HCT116 (cell line): Measurements from ENCODE around the gene SLC24A3. TPM values are rescaled to one million over a fixed set of nuclear protein-coding genes. Genes with fewer than 3 reads are reported as not detected.

Experiments
- ATAC-seq: fragments of 200-7000 bp; cut with Tn5 transposase; 2 replicates; pipeline ENCODE4 v1.9.1; 2020; ENCODE audit warnings: mild to moderate bottlenecking, moderate library complexity
- BruUV-seq: library from RNA; stranded (reverse); fragments of 400-500 nt; replicated peaks from 2 replicates; lab custom pipeline; 2021; lab: Mats Ljungman, UMichigan
- CTCF ChIA-PET: fragments of 300-600 bp; sonication (Branson Sonifier 250); formaldehyde crosslinking; loops from one replicate; lab custom pipeline; 2021; ENCODE audit warnings: antibody characterized with exemption; lab: Charles Lee
- POLR2A ChIA-PET: fragments of 300-600, 350-600 bp; sonication (Branson Sonifier 250); formaldehyde crosslinking; loops from one replicate; lab custom pipeline; 2021; ENCODE audit warnings: antibody characterized with exemption; lab: Charles Lee
- RAD21 ChIA-PET, 2 experiments: fragments of 300-600 bp; sonication (Branson Sonifier 250); formaldehyde crosslinking; loops; one replicate each; lab custom pipeline; 2023; ENCODE audit warnings: low total read pairs in 2 of 2; ENCODE audit not compliant: uncharacterized antibody in 2 of 2, unreplicated experiment in 2 of 2, low non-redundant PET in 1 of 2; lab: Charles Lee
- DNase-seq: peaks from one replicate; pipeline ENCODE4 v3.0.0-alpha.2; 2010; ENCODE audit warnings: low read depth, low spot score
- H2AFZ ChIP-seq: fragments of 200-600 bp; shearing (Covaris generic), sonication (generic); 2 replicates; pipeline ENCODE4 v1.6.1; 2017; ENCODE audit warnings: low read depth, mixed run types, mixed read lengths, antibody characterized with exemption, low read length; ENCODE audit not compliant: poor library complexity, severe bottlenecking
- H3K27ac ChIP-seq: 2 replicates; pipeline ENCODE4 v1.5.1; 2012; ENCODE audit warnings: low read depth, low read length
- H3K27me3 ChIP-seq: fragments of 200-600 bp; sonication (generic); 2 replicates; pipeline ENCODE4 v1.6.1; 2016; ENCODE audit warnings: mixed run types, low read length, mixed read lengths; ENCODE audit not compliant: insufficient read depth
- H3K36me3 ChIP-seq, 2 experiments: fragments of 200-500 bp in 1 of 2; fragments of 200-600 bp in 1 of 2; sonication (Bioruptor generic) in 1 of 2; sonication (generic) in 1 of 2; 2 replicates each; pipeline versions ENCODE4 v1.5.1 to v1.6.1; 2014 to 2016; ENCODE audit warnings: low read length in 2 of 2, inconsistent platforms in 1 of 2, mixed read lengths in 1 of 2, mixed run types in 1 of 2; ENCODE audit not compliant: insufficient read depth in 2 of 2, control insufficient read depth in 1 of 2
- H3K4me1 ChIP-seq, 2 experiments: fragments of 200-600 bp in 1 of 2; sonication (generic) in 1 of 2; 2 replicates each; pipeline versions ENCODE4 v1.5.1 to v1.6.1; 2012 to 2017; ENCODE audit warnings: low read length in 2 of 2, inconsistent platforms in 1 of 2, mild to moderate bottlenecking in 1 of 2, mixed read lengths in 1 of 2, mixed run types in 1 of 2, moderate library complexity in 1 of 2; ENCODE audit not compliant: insufficient read depth in 2 of 2, control insufficient read depth in 1 of 2
- H3K4me2 ChIP-seq: fragments of 200-600 bp; sonication (generic); 2 replicates; pipeline ENCODE4 v1.6.1; 2017; ENCODE audit warnings: mixed run types, low read length, mixed read lengths
- H3K4me3 ChIP-seq, 2 experiments: fragments of 200-600 bp in 1 of 2; sonication (generic) in 1 of 2; replicated peaks in 1 of 2; 2 replicates each; pipeline ENCODE4 v1.5.1; 2011 to 2016; ENCODE audit warnings: low read length in 2 of 2, control low read depth in 1 of 2, low read depth in 1 of 2, mild to moderate bottlenecking in 1 of 2, mixed read lengths in 1 of 2, mixed run types in 1 of 2
- H3K79me2 ChIP-seq: fragments of 200-600 bp; sonication (generic); 2 replicates; pipeline ENCODE4 v1.6.1; 2017; ENCODE audit warnings: mild to moderate bottlenecking, mixed run types, low read length, moderate library complexity, mixed read lengths; ENCODE audit not compliant: insufficient read depth
- H3K9ac ChIP-seq: fragments of 200-600 bp; sonication (generic); 2 replicates; pipeline ENCODE4 v1.6.1; 2016; ENCODE audit warnings: low read length, mixed read lengths
- H3K9me2 ChIP-seq: fragments of 200-600 bp; sonication (generic), shearing (Covaris generic); 2 replicates; pipeline ENCODE4 v1.6.1; 2017; ENCODE audit warnings: mixed run types, mild to moderate bottlenecking, moderate library complexity; ENCODE audit not compliant: insufficient read depth
- H3K9me3 ChIP-seq, 2 experiments: fragments of 200-500 bp in 1 of 2; fragments of 200-600 bp in 1 of 2; sonication (Bioruptor generic) in 1 of 2; sonication (generic) in 1 of 2; 2 replicates each; pipeline ENCODE4 v1.6.1; 2014 to 2017; ENCODE audit warnings: low read length in 2 of 2, mixed read lengths in 2 of 2, inconsistent platforms in 1 of 2, low read depth in 1 of 2, mild to moderate bottlenecking in 1 of 2, mixed run types in 1 of 2, moderate library complexity in 1 of 2; ENCODE audit not compliant: control insufficient read depth in 1 of 2, insufficient read depth in 1 of 2
- H4K20me1 ChIP-seq: fragments of 200-600 bp; sonication (generic), shearing (Covaris generic); 2 replicates; pipeline ENCODE4 v1.6.1; 2017; ENCODE audit warnings: mixed run types, mild to moderate bottlenecking, moderate library complexity; ENCODE audit not compliant: insufficient read depth
- CBX3 ChIP-seq: IDR thresholded peaks from 2 replicates; pipeline ENCODE4 v1.6.1; 2012; ENCODE audit warnings: low read depth
- CEBPB ChIP-seq: IDR thresholded peaks from 2 replicates; pipeline ENCODE4 v1.6.1; 2012; ENCODE audit warnings: low read depth
- CTCF ChIP-seq, 3 experiments: fragments of 200-600 bp in 1 of 3; sonication (generic) in 1 of 3; IDR thresholded peaks in 2 of 3; conservative IDR thresholded peaks in 1 of 3; 2 replicates each; pipeline ENCODE4 v1.5.1; 2012 to 2017; ENCODE audit warnings: low read depth in 2 of 3, low read length in 2 of 3, antibody characterized with exemption in 1 of 3, borderline replicate concordance in 1 of 3, control low read depth in 1 of 3, mild to moderate bottlenecking in 1 of 3, mixed read lengths in 1 of 3, mixed run types in 1 of 3, moderate library complexity in 1 of 3; ENCODE audit not compliant: insufficient read depth in 1 of 3
- EZH2 ChIP-seq: fragments of 200-600 bp; sonication (generic); IDR thresholded peaks from 2 replicates; pipeline ENCODE4 v1.6.1; 2017; ENCODE audit warnings: antibody characterized with exemption, mixed run types
- EZH2phosphoT487 ChIP-seq: fragments of 200-600 bp; IDR thresholded peaks from 2 replicates; pipeline ENCODE4 v1.6.1; 2018; ENCODE audit warnings: antibody characterized with exemption, borderline replicate concordance
- JUND ChIP-seq: IDR thresholded peaks from 2 replicates; pipeline ENCODE4 v1.6.1; 2012
- POLR2A ChIP-seq: IDR thresholded peaks from 2 replicates; pipeline ENCODE4 v1.7.0; 2011; ENCODE audit warnings: borderline replicate concordance; ENCODE audit not compliant: insufficient read depth, insufficient read length; ENCODE audit errors: extremely low read depth
- REST ChIP-seq: IDR thresholded peaks from 2 replicates; pipeline ENCODE4 v1.6.1; 2012; ENCODE audit warnings: low read depth
- SP1 ChIP-seq: IDR thresholded peaks from 2 replicates; pipeline ENCODE4 v1.6.1; 2012; ENCODE audit warnings: low read depth
- TCF7L2 ChIP-seq: IDR thresholded peaks from 2 replicates; pipeline ENCODE4 v1.7.0; 2011; ENCODE audit warnings: borderline replicate concordance, inconsistent platforms; ENCODE audit not compliant: insufficient read depth, insufficient read length; ENCODE audit errors: extremely low read depth
- ZNF274 ChIP-seq: fragments of 200-500 bp; sonication (Bioruptor generic); IDR thresholded peaks from 2 replicates; pipeline ENCODE4 v1.6.1; 2014; ENCODE audit warnings: mild to moderate bottlenecking, low read depth, low read length, inconsistent platforms
- intact Hi-C: fragments of 100-400 bp; cut with micrococcal nuclease; formaldehyde crosslinking; loops from 2 replicates; pipeline ENCODE4 v1.10.0; 2022
- total RNA-seq: library from RNA; stranded (reverse); gene quantifications from one replicate; pipeline ENCODE4 v1.2.1, GENCODE V29; 2021; ENCODE audit not compliant: unreplicated experiment

The SLC24A3 gene
- total RNA-seq, 1 experiment from 2014 or later = not detected

GRCh38 chr20:19300395-19300794 is 88.0 kb downstream of the SLC24A3 start:
- Histone ChIP-seq H3K4me1 (no peaks in the 10 kb centered on the region), H3K9me2 (no peaks in the 10 kb centered on the region), H3K9me3 (peaks cover 0 to 10% of the 10 kb centered on the region in 2 experiments; a peak in 1 of 4 replicates), H2AFZ (no peak overlapping the region), H3K4me2 (no peak overlapping the region), H3K36me3 (no peaks in the 10 kb centered on the region), H4K20me1 (no peaks in the 10 kb centered on the region), H3K27me3 (no peaks in the 10 kb centered on the region), H3K4me3 (no peak overlapping the region), H3K27ac (no peak overlapping the region), H3K9ac (no peak overlapping the region), H3K79me2 (no peaks in the 10 kb centered on the region)
- no peak for DNase-seq
- TF ChIP-seq CEBPB = no peak
- TF ChIP-seq CTCF (IDR thresholded peaks at IDR 0.05 in 2 of 3, conservative IDR thresholded peaks at IDR 0.05 in 1 of 3; ENCODE audit: borderline replicate concordance in 1 of 3, insufficient read depth in 1 of 3, low read depth in 2 of 3, low read length in 2 of 3) = no peak
- no peak for TF ChIP-seq ZNF274
- no peak for TF ChIP-seq TCF7L2
- TF ChIP-seq EZH2phosphoT487 = no peak
- no peak for TF ChIP-seq EZH2
- no peak for TF ChIP-seq REST
- TF ChIP-seq POLR2A = no peak
- TF ChIP-seq JUND = no peak
- TF ChIP-seq CBX3 = no peak
- no peak for TF ChIP-seq SP1
- ChIA-PET RAD21 (no interaction called here), POLR2A (no interaction called here), CTCF (no interaction called here)
- intact Hi-C loops = no loop called here
- no TSS peak for BruUV-seq
- ATAC-seq = no peak
